Endothelial cell of umbilical vein (primary cell): ENCODE data around the gene TNFRSF1B. TPM values are rescaled to one million over a fixed set of nuclear protein-coding genes. Genes with fewer than 3 reads are reported as not detected.

Source experiments
- BruUV-seq: library from RNA; stranded (reverse); fragments of 400-500 nt; replicated peaks from 2 replicates; lab custom pipeline; 2021; lab: Mats Ljungman, UMichigan
- CTCF ChIA-PET: fragments of 300-600, 350-600 bp; sonication (Branson Sonifier 250); formaldehyde crosslinking; loops from one replicate; lab custom pipeline; 2021; ENCODE audit warnings: antibody characterized with exemption, inconsistent platforms; lab: Charles Lee
- POLR2A ChIA-PET: fragments of 300-600, 350-600 bp; sonication (Branson Sonifier 250); formaldehyde crosslinking; loops from one replicate; lab custom pipeline; 2021; ENCODE audit warnings: antibody characterized with exemption, inconsistent platforms; lab: Charles Lee
- DNase-seq: peaks from one replicate; pipeline ENCODE4 v3.0.0-alpha.2; 2011; ENCODE audit warnings: low read depth, low spot score
- FAIRE-seq: peaks from 2 replicates; lab custom pipeline; 2011; peaks lifted over from hg19 to GRCh38; lab: Jason Lieb, UNC
- H2AFZ ChIP-seq: 2 replicates; pipeline ENCODE4 v1.6.0; 2012; ENCODE audit warnings: low read depth, low read length, control low read depth, inconsistent platforms
- H3K27ac ChIP-seq: 2 replicates; pipeline ENCODE4 v1.5.1; 2011; ENCODE audit warnings: low read depth, mild to moderate bottlenecking, control low read depth, low read length, moderate library complexity; ENCODE audit not compliant: insufficient read depth
- H3K27me3 ChIP-seq, 2 experiments: 2 replicates each; pipeline versions ENCODE4 v1.6.0 to v1.6.1; 2011; ENCODE audit warnings: low read length in 2 of 2, mixed read lengths in 1 of 2; ENCODE audit not compliant: control insufficient read depth in 2 of 2, insufficient read depth in 2 of 2
- H3K36me3 ChIP-seq, 2 experiments: 2 replicates in 1 of 2; 3 replicates in 1 of 2; pipeline ENCODE4 v1.5.1; 2011; ENCODE audit warnings: low read length in 2 of 2, mild to moderate bottlenecking in 1 of 2, moderate library complexity in 1 of 2; ENCODE audit not compliant: control insufficient read depth in 2 of 2, insufficient read depth in 2 of 2; ENCODE audit errors: extremely low read depth in 1 of 2
- H3K4me1 ChIP-seq: 3 replicates; pipeline ENCODE4 v1.5.1; 2011; ENCODE audit warnings: mild to moderate bottlenecking, low read length; ENCODE audit not compliant: control insufficient read depth, insufficient read depth; ENCODE audit errors: extremely low read depth
- H3K4me2 ChIP-seq: 2 replicates; pipeline ENCODE4 v1.6.1; 2011; ENCODE audit warnings: low read length, control low read depth, mixed read lengths; ENCODE audit not compliant: insufficient read depth
- H3K4me3 ChIP-seq, 3 experiments: fragments of 200-600 bp in 1 of 3; sonication (generic), shearing (Covaris generic) in 1 of 3; replicated peaks in 1 of 3; 2 replicates each; pipeline ENCODE4 v1.5.1; 2011 to 2016; ENCODE audit warnings: control low read depth in 3 of 3, low read length in 3 of 3, mild to moderate bottlenecking in 2 of 3, inconsistent platforms in 1 of 3, low read depth in 1 of 3, moderate library complexity in 1 of 3; ENCODE audit not compliant: insufficient read depth in 1 of 3
- H3K79me2 ChIP-seq: 2 replicates; pipeline ENCODE4 v1.6.0; 2012; ENCODE audit warnings: low read length, inconsistent platforms; ENCODE audit not compliant: control insufficient read depth, insufficient read depth
- H3K9ac ChIP-seq: replicated peaks from 2 replicates; pipeline ENCODE3; 2011; ENCODE audit warnings: low read length, control low read depth; ENCODE audit not compliant: insufficient read depth; ENCODE audit errors: extremely low read depth
- H3K9me1 ChIP-seq: replicated peaks from 3 replicates; pipeline ENCODE4 v1.6.0; 2011; ENCODE audit warnings: mild to moderate bottlenecking, low read length; ENCODE audit not compliant: control insufficient read depth, insufficient read depth; ENCODE audit errors: extremely low read depth
- H3K9me3 ChIP-seq: replicated peaks from 2 replicates; pipeline ENCODE4 v1.5.1; 2012; ENCODE audit warnings: low read length, inconsistent platforms; ENCODE audit not compliant: control insufficient read depth, insufficient read depth
- H4K20me1 ChIP-seq: replicated peaks from 2 replicates; pipeline ENCODE3; 2011; ENCODE audit warnings: mild to moderate bottlenecking, low read length; ENCODE audit not compliant: control insufficient read depth, insufficient read depth; ENCODE audit errors: extremely low read depth
- CTCF ChIP-seq, 2 donors: IDR thresholded peaks; 1 replicate in 1 of 2; 2 replicates in 1 of 2; pipeline ENCODE4 v1.5.1; 2011; ENCODE audit warnings: low read length in 2 of 2, mild to moderate bottlenecking in 2 of 2, moderate library complexity in 2 of 2, control low read depth in 1 of 2, inconsistent platforms in 1 of 2, low read depth in 1 of 2; ENCODE audit not compliant: insufficient read depth in 1 of 2; ENCODE audit errors: extremely low read depth in 1 of 2
- EZH2 ChIP-seq: IDR thresholded peaks from 2 replicates; pipeline ENCODE4 v1.6.1; 2012; ENCODE audit warnings: borderline replicate concordance, low read depth, mild to moderate bottlenecking, moderate library complexity, low read length, inconsistent platforms; ENCODE audit not compliant: severe bottlenecking
- FOS ChIP-seq: IDR thresholded peaks from 2 replicates; pipeline ENCODE4 v1.6.1; 2011; ENCODE audit warnings: mild to moderate bottlenecking, low read length, moderate library complexity, borderline replicate concordance; ENCODE audit not compliant: insufficient read depth
- GATA2 ChIP-seq: IDR thresholded peaks from 2 replicates; pipeline ENCODE4 v1.7.0; 2011; ENCODE audit warnings: low read depth, mild to moderate bottlenecking, moderate library complexity, mixed read lengths, low read length; ENCODE audit not compliant: insufficient read length, insufficient read depth
- JUN ChIP-seq: IDR thresholded peaks from 2 replicates; pipeline ENCODE4 v1.6.1; 2011; ENCODE audit warnings: borderline replicate concordance, low read depth; ENCODE audit not compliant: insufficient read length, insufficient read depth
- MYC ChIP-seq: IDR thresholded peaks from one replicate; pipeline ENCODE4 v1.6.1; 2011; ENCODE audit warnings: mild to moderate bottlenecking, low read depth, low read length
- POLR2A ChIP-seq: IDR thresholded peaks from 2 replicates; pipeline ENCODE4 v1.6.1; 2012; ENCODE audit warnings: low read depth, mild to moderate bottlenecking, control low read depth, low read length
- POLR2AphosphoS5 ChIP-seq: IDR thresholded peaks from 2 replicates; pipeline ENCODE4 v1.6.1; 2012; ENCODE audit warnings: low read depth, mild to moderate bottlenecking, control low read depth, low read length, moderate library complexity; ENCODE audit not compliant: insufficient read depth
- dilution Hi-C: fragments of 300-500 bp; cut with MboI; formaldehyde crosslinking; loops from one replicate; pipeline ENCODE4 v1.15.0; 2019; ENCODE audit warnings: low sequenced_read_pairs; ENCODE audit not compliant: extremely low pct_ligation_motif_present
- intact Hi-C: fragments of 100-400 bp; cut with micrococcal nuclease; formaldehyde crosslinking; loops from one replicate; pipeline ENCODE4 v1.10.0; 2022
- polyA plus RNA-seq, 4 experiments: library from polyadenylated mRNA; depleted of rRNA in 3 of 4; stranded (reverse) in 3 of 4; unstranded in 1 of 4; fragments of >200 nt; gene quantifications; 2 replicates each; pipeline versions ENCODE4 v1.2.1 to v1.2.3, GENCODE V29; 2011 to 2012; ENCODE audit warnings: missing spikeins in 1 of 4
- total RNA-seq: library from RNA; stranded (reverse); gene quantifications from 2 replicates; pipeline ENCODE4 v1.2.3, GENCODE V29; 2021
- TF ChIP-seq, protein P1 (sequence below): IDR thresholded peaks from 2 replicates; pipeline ENCODE4 v1.6.1; 2011; ENCODE audit not compliant: insufficient read depth, insufficient read length

TNFRSF1B gene
- total and polyA plus RNA-seq, 2 donors (not counting 3 experiments of a cell fraction or from before 2014, with no cell fraction given) = 53.6 to 65.9 TPM

DNA sequence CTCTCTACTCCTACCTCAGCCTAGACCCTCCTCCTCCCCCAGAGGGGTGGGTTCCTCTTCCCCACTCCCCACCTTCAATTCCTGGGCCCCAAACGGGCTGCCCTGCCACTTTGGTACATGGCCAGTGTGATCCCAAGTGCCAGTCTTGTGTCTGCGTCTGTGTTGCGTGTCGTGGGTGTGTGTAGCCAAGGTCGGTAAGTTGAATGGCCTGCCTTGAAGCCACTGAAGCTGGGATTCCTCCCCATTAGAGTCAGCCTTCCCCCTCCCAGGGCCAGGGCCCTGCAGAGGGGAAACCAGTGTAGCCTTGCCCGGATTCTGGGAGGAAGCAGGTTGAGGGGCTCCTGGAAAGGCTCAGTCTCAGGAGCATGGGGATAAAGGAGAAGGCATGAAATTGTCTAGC lies 41.5 kb downstream of the TNFRSF1B start:
- intact Hi-C loops (loop anchor here (1.0 kb wide), 3 partner anchors 24 to 83 kb away; no protein-coding TSS in a partner anchor), dilution Hi-C loops (no loop called here)
- H3K4me1 ChIP-seq = no peaks in the 10 kb centered on the region
- no peak for TF ChIP-seq POLR2AphosphoS5
- TF ChIP-seq JUN = no peak
- TF ChIP-seq EZH2 = no peak
- TF ChIP-seq FOS = no peak
- no peak for TF ChIP-seq POLR2A
- no peak for TF ChIP-seq GATA2
- no peak for TF ChIP-seq CTCF (IDR thresholded peaks at IDR 0.05; ENCODE audit: extremely low read depth in 1 of 2, insufficient read depth in 1 of 2, low read depth in 1 of 2, low read length in 2 of 2)
- no peak for TF ChIP-seq MYC
- TF ChIP-seq, protein P1, sequence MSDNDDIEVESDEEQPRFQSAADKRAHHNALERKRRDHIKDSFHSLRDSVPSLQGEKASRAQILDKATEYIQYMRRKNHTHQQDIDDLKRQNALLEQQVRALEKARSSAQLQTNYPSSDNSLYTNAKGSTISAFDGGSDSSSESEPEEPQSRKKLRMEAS = no peak
- no peaks in the 10 kb centered on the region for H4K20me1 ChIP-seq
- DNase-seq (no peak), FAIRE-seq (no peak)
- H3K9ac ChIP-seq = no peak overlapping the region
- no peaks in the 10 kb centered on the region for H3K27me3 ChIP-seq
- H3K4me3 ChIP-seq = no peak overlapping the region
- no TSS peak for BruUV-seq
- no peaks in the 10 kb centered on the region for H3K9me1 ChIP-seq
- POLR2A ChIA-PET = no interaction called here
- peaks cover 0 to 15% of the 10 kb centered on the region in 2 experiments for H3K36me3 ChIP-seq
- CTCF ChIA-PET = interaction anchor here (0.6 to 17.5 kb wide), 7 partner anchors 18 to 86 kb away, joined by 3 to 537 read pairs (median 4); no protein-coding TSS in a partner anchor
- H2AFZ ChIP-seq = no peak overlapping the region
- no peaks in the 10 kb centered on the region for H3K9me3 ChIP-seq
- H3K27ac ChIP-seq = no peak overlapping the region
- no peak overlapping the region for H3K4me2 ChIP-seq
- H3K79me2 ChIP-seq = no peaks in the 10 kb centered on the region
